ENCODE data around the gene WDSUB1. TPM values are rescaled to one million over a fixed set of nuclear protein-coding genes. Genes with fewer than 3 reads are reported as not detected.

The WDSUB1 gene
- polyA plus RNA-seq, 1 of the 3 experiments (the other 2 are of a cell fraction) = 5.3 TPM

DNA sequence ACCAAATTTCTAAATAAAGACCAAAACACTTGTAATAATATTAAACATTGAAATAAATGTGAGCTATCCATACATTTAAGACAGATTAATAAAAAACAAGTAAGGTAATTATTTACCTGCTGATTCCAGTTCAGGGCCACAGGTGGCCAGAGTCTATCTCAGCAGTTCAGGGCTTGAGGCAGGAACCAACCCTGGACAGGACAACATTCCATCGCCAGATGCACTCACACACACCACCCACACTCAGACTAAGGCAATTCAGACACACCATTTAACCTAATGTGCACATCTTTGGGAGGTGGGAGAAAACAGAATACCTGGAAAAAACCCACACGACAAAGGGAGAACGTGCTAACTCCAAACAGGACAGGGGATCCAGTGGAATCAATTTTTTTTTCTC, 14.1 kb upstream of the WDSUB1 start (continued):
- TF ChIP-seq YY1 (IDR thresholded peaks at IDR 0.05; ENCODE audit: low read depth) = no peak
- TF ChIP-seq, protein P1, sequence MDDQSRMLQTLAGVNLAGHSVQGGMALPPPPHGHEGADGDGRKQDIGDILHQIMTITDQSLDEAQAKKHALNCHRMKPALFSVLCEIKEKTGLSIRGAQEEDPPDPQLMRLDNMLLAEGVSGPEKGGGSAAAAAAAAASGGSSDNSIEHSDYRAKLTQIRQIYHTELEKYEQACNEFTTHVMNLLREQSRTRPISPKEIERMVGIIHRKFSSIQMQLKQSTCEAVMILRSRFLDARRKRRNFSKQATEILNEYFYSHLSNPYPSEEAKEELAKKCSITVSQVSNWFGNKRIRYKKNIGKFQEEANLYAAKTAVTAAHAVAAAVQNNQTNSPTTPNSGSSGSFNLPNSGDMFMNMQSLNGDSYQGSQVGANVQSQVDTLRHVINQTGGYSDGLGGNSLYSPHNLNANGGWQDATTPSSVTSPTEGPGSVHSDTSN (IDR thresholded peaks at IDR 0.05) = no peak

DNA sequence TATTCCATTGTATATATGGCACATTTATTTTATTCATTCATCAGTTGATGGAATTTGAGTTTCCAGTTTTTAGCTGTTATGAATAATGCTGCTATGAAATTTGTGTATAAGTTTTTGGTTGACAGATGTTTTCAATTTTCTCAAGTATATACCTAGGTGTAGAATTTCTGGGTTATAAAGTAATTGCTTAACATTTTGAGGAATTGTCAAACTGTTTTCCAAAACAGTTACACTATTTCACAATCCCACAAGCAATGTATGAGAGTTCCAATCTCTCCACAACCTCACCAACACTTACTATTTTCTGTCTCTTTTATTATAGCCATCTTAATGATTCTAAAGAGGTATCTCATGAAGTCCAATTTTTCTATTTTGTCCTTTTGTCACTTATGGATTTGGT, 12.5 kb upstream of the WDSUB1 start:
- no peaks in the 10 kb centered on the region for H3K9me3 ChIP-seq
- no peak overlapping the region for H2AFZ ChIP-seq (ENCODE audit: low read depth)
- H3K9me2 ChIP-seq = no peaks in the 10 kb centered on the region
- no peak for TF ChIP-seq ELF1 (IDR thresholded peaks at IDR 0.05)
- no peak for TF ChIP-seq RXRA (IDR thresholded peaks at IDR 0.05; ENCODE audit: borderline replicate concordance, low read depth)
- TF ChIP-seq GATA2 (CRISPR knock-in tag; IDR thresholded peaks at IDR 0.05) = no peak
- TF ChIP-seq, protein P2, sequence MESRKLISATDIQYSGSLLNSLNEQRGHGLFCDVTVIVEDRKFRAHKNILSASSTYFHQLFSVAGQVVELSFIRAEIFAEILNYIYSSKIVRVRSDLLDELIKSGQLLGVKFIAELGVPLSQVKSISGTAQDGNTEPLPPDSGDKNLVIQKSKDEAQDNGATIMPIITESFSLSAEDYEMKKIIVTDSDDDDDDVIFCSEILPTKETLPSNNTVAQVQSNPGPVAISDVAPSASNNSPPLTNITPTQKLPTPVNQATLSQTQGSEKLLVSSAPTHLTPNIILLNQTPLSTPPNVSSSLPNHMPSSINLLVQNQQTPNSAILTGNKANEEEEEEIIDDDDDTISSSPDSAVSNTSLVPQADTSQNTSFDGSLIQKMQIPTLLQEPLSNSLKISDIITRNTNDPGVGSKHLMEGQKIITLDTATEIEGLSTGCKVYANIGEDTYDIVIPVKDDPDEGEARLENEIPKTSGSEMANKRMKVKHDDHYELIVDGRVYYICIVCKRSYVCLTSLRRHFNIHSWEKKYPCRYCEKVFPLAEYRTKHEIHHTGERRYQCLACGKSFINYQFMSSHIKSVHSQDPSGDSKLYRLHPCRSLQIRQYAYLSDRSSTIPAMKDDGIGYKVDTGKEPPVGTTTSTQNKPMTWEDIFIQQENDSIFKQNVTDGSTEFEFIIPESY (IDR thresholded peaks at IDR 0.05; ENCODE audit: borderline replicate concordance, low read depth) = no peak
- no peak for TF ChIP-seq TAF1 (IDR thresholded peaks at IDR 0.05; ENCODE audit: borderline replicate concordance, low read depth, low read length)
- TF ChIP-seq, protein P3, sequence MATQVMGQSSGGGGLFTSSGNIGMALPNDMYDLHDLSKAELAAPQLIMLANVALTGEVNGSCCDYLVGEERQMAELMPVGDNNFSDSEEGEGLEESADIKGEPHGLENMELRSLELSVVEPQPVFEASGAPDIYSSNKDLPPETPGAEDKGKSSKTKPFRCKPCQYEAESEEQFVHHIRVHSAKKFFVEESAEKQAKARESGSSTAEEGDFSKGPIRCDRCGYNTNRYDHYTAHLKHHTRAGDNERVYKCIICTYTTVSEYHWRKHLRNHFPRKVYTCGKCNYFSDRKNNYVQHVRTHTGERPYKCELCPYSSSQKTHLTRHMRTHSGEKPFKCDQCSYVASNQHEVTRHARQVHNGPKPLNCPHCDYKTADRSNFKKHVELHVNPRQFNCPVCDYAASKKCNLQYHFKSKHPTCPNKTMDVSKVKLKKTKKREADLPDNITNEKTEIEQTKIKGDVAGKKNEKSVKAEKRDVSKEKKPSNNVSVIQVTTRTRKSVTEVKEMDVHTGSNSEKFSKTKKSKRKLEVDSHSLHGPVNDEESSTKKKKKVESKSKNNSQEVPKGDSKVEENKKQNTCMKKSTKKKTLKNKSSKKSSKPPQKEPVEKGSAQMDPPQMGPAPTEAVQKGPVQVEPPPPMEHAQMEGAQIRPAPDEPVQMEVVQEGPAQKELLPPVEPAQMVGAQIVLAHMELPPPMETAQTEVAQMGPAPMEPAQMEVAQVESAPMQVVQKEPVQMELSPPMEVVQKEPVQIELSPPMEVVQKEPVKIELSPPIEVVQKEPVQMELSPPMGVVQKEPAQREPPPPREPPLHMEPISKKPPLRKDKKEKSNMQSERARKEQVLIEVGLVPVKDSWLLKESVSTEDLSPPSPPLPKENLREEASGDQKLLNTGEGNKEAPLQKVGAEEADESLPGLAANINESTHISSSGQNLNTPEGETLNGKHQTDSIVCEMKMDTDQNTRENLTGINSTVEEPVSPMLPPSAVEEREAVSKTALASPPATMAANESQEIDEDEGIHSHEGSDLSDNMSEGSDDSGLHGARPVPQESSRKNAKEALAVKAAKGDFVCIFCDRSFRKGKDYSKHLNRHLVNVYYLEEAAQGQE (IDR thresholded peaks at IDR 0.05; ENCODE audit: low read depth, low read length) = no peak
- TF ChIP-seq, protein P4, sequence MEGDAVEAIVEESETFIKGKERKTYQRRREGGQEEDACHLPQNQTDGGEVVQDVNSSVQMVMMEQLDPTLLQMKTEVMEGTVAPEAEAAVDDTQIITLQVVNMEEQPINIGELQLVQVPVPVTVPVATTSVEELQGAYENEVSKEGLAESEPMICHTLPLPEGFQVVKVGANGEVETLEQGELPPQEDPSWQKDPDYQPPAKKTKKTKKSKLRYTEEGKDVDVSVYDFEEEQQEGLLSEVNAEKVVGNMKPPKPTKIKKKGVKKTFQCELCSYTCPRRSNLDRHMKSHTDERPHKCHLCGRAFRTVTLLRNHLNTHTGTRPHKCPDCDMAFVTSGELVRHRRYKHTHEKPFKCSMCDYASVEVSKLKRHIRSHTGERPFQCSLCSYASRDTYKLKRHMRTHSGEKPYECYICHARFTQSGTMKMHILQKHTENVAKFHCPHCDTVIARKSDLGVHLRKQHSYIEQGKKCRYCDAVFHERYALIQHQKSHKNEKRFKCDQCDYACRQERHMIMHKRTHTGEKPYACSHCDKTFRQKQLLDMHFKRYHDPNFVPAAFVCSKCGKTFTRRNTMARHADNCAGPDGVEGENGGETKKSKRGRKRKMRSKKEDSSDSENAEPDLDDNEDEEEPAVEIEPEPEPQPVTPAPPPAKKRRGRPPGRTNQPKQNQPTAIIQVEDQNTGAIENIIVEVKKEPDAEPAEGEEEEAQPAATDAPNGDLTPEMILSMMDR (IDR thresholded peaks at IDR 0.05) = no peak
- TF ChIP-seq, protein P5, sequence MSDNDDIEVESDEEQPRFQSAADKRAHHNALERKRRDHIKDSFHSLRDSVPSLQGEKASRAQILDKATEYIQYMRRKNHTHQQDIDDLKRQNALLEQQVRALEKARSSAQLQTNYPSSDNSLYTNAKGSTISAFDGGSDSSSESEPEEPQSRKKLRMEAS (IDR thresholded peaks at IDR 0.05; ENCODE audit: low read depth) = no peak
- no peak for TF ChIP-seq YY1 (IDR thresholded peaks at IDR 0.05; ENCODE audit: low read depth)
- TF ChIP-seq NRF1 (IDR thresholded peaks at IDR 0.05; ENCODE audit: low read depth, low read length) = no peak
- TF ChIP-seq FOSL2 (IDR thresholded peaks at IDR 0.05; ENCODE audit: borderline replicate concordance, low read depth) = no peak
- TF ChIP-seq POLR2AphosphoS5 (IDR thresholded peaks at IDR 0.05; ENCODE audit: low read depth, low read length) = no peak
- TF ChIP-seq, protein P6, sequence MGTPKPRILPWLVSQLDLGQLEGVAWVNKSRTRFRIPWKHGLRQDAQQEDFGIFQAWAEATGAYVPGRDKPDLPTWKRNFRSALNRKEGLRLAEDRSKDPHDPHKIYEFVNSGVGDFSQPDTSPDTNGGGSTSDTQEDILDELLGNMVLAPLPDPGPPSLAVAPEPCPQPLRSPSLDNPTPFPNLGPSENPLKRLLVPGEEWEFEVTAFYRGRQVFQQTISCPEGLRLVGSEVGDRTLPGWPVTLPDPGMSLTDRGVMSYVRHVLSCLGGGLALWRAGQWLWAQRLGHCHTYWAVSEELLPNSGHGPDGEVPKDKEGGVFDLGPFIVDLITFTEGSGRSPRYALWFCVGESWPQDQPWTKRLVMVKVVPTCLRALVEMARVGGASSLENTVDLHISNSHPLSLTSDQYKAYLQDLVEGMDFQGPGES (IDR thresholded peaks at IDR 0.05; ENCODE audit: low read depth, low read length) = no peak
- no peak for TF ChIP-seq EP300 (IDR thresholded peaks at IDR 0.05; ENCODE audit: borderline replicate concordance in 1 of 2, low read depth in 1 of 2, low read length in 1 of 2)
- no peak for TF ChIP-seq FOXJ3 (CRISPR knock-in tag; IDR thresholded peaks at IDR 0.05)
- TF ChIP-seq, protein P7, sequence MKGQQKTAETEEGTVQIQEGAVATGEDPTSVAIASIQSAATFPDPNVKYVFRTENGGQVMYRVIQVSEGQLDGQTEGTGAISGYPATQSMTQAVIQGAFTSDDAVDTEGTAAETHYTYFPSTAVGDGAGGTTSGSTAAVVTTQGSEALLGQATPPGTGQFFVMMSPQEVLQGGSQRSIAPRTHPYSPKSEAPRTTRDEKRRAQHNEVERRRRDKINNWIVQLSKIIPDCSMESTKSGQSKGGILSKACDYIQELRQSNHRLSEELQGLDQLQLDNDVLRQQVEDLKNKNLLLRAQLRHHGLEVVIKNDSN (IDR thresholded peaks at IDR 0.05; ENCODE audit: borderline replicate concordance, low read depth) = no peak
- POLR2A ChIA-PET = no interaction called here
- DNase-seq = no peak
- H3K4me2 ChIP-seq = no peak overlapping the region
- no peaks in the 10 kb centered on the region for H4K20me1 ChIP-seq (ENCODE audit: insufficient read depth)
- H3K36me3 ChIP-seq (replicated peaks in 1 of 2; ENCODE audit: control insufficient read depth in 1 of 2, insufficient read depth in 2 of 2, low read length in 1 of 2) = no peaks in the 10 kb centered on the region
- no peaks in the 10 kb centered on the region for H3K79me2 ChIP-seq (ENCODE audit: insufficient read depth)
- no peaks in the 10 kb centered on the region for H3K4me1 ChIP-seq (ENCODE audit: control insufficient read depth in 1 of 2, insufficient read depth in 2 of 2, low read depth in 1 of 2, low read length in 1 of 2)
- H3K9ac ChIP-seq = no peak overlapping the region
- H3K27ac ChIP-seq (ENCODE audit: low read depth in 2 of 2, low read length in 1 of 2) = no peak overlapping the region
- CTCF ChIA-PET = no interaction called here
- no peak overlapping the region for H3K4me3 ChIP-seq (ENCODE audit: low read depth in 2 of 2, low read length in 1 of 2)
- no peaks in the 10 kb centered on the region for H3K27me3 ChIP-seq (ENCODE audit: insufficient read depth)
- no peaks in the 10 kb centered on the region for H3F3A ChIP-seq (replicated peaks; ENCODE audit: insufficient read depth)
